Posterior vena cava (tissue), 2 donors: ENCODE results near the gene USP37. TPM values are rescaled to one million over a fixed set of nuclear protein-coding genes. Genes with fewer than 3 reads are reported as not detected.
A peak's percentile ranks its signal among the peaks of the same experiment; 100 is the strongest.

Source experiments
- DNase-seq: peaks from one replicate; pipeline ENCODE4 v3.0.0-alpha.2; 2020; ENCODE audit warnings: low spot score
- intact Hi-C, 2 donors: fragments of 100-400 bp; cut with DNase I; formaldehyde crosslinking; loops; one replicate each; pipeline versions ENCODE4 v1.14.1 to v1.14.2; 2022 to 2023
- total RNA-seq, 2 donors: library from RNA; stranded (reverse); fragmentation: NEBNext Ultra II Directional; extraction: Animal tissue kit (Norgen Biotek cat#: 25700); gene quantifications; one replicate each; pipeline ENCODE4 v1.2.1, GENCODE V29; 2021
- donor health status: DM: yes; HTN: yes; CAD: no.
- donor health status: DM: yes; HTN: yes; CAD: no.

The USP37 gene
- total RNA-seq, 2 donors from 2014 or later = 11.7 to 13.9 TPM

DNA sequence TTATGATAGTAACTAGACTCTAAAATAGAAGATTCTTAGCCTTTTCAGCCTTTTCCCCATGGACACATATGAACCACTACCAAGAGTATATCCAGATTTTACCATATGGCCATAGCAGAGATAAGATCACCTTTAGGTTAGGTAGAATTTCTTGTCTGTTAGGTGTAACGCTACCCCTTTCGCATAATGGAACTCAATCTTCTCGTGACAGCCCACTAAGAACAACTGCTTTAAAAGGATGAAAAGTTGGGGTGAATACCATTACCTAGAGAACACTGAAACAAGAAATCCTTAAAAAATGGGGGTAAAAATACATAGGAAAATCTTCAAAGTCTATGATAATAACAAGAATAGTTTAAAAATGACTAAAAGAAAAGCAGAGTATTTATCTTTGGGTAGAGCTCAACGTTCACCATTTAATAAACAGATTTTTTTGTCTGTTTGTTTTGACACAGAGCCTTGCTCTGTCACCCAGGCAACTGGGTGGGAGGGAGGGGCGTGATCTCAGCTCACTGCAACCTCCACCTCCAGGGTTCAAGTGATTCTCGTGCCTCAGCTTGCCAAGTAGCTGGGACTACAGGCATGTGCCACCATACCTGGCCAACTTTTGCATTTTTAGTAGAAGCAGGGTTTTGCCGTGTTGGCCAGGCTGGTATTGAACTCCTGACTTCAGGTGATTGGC, 82.0 kb downstream of the USP37 start:
- intact Hi-C loops = no loop called here
- DNase-seq = no peak

DNA sequence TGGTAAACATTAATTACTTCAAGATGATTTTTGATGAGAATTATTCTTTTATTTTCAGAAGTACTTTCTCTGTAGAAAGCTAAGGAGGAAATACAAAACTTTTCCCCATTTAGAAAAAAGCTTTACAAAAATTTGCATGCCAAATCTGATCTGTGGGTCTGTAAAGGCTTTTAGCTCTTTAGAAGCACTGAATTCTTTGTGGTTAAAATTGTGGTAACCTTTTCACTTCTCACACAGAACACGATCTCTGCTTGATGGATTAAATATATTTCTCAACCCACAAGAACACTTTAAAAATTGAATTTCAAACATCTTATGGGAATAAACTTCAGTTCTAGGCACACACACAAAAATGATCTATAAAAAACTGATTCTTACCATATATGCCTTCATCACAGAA, 85.5 kb downstream of the USP37 start:
- intact Hi-C loops = no loop called here
- DNase-seq = no peak

DNA sequence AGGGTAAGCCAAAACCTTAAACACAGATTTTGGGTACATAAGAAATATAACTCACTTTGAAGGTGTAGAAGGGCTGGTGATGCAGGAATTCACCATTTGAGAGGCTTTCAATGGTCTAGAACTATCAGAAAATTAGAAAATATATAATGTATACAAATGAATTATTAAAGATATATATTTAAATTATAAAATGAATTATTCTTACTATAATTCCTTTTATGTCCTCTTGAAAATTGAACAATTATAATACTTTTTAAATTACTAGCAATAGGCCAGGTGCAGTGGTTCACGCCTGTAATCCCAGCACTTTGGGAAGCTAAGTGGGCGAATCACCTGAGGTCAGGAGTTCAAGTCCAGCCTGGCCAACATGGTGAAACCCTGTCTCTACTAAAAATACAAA, 88.6 kb downstream of the USP37 start:
- no peak for DNase-seq
- intact Hi-C loops = no loop called here

DNA sequence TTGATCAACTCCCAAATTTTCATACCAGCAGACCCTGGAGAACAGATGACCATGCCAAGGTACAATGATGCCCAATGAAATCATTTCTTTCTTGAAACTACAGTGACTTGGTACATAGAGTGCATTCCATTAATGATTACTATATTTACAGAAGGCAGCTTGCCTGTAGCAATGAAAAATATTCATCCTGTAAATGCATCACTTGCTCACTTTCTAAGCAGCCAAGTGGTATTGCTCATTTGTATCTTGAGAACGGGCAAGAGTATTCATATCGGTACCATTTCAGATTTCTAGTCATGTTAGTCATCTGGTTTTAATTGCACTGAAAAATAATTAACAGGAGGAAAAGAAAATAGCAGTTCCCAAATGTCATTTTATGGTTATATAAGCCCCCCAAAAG, 89.6 kb downstream of the USP37 start:
- DNase-seq = no peak
- intact Hi-C loops = no loop called here

DNA sequence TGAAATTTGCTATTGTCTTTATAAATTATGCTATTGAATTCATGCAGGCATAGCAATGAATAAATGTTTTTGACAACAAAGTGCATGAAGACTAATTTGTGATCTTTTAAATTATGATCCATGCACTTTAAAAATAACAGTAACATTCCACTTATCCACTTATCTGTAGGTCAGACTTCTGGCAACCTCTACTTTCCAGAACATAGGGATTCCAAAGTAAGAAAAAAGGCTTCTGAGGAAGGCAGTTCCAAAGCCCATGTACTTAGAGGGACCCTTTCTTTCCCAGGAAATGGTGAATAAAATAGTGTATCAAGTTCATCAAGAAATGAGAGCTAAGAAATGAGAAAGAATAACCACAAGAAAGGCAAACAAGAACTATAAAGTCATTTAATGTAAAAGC, 90.9 kb downstream of the USP37 start:
- intact Hi-C loops = no loop called here
- no peak for DNase-seq

DNA sequence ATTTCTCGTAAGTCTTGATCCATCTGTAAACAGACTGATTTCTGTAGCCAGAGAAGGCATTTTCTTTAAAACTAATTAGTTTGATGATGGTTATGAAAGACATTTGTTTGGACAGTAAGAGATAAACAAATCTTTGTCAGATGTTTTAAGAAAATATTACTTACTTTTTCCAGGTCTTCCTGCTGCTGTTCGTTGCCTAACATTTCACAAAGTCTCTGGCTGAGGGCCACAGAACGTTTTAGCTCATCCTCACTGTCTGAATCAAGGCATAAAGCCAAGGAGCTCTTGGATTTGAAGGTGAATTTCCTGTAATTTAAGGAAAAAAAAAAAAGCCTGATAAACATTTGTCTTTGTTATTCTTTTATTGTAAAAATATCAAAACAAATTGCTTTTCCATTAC, 91.5 kb downstream of the USP37 start:
- intact Hi-C loops = no loop called here
- no peak for DNase-seq

DNA sequence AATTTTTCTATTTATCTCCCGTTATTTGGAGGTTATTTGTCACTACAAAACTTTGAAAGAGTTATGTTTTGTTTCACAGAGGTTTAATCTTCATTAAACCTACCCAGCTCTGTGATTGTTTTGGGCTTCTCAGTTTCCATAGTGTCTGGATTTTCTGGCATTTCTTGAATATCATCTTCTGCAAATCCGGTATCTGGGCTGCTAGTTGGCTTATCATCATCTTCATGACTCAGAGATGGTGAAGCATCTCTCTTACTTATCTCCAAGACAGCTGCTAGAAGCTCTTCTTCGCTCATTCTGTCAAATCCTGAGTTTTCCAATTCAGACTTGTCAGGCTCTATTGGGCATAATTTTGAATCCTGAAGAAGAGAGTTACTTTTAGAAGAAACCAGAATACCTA, 93.6 kb downstream of the USP37 start:
- intact Hi-C loops = no loop called here
- no peak for DNase-seq

DNA sequence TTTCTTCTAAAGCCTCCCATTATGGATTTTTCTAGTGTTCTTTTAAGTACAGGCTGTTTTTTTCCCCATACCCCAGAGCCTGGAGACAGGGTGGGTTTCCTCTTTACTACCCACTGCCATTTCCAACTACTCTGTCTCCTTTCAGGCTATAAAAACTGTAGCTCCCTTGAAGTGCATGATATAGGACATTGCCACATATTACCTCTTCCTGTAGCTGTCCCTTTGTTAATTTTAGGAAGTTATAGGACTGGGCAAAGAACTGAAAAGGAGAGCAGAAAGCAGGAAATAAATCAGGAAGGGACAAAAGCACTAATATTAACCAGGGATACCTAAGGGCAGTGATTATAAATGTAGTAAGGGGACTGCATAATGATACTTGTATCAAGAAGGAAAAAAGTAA, 95.2 kb downstream of the USP37 start:
- intact Hi-C loops = no loop called here
- no peak for DNase-seq

DNA sequence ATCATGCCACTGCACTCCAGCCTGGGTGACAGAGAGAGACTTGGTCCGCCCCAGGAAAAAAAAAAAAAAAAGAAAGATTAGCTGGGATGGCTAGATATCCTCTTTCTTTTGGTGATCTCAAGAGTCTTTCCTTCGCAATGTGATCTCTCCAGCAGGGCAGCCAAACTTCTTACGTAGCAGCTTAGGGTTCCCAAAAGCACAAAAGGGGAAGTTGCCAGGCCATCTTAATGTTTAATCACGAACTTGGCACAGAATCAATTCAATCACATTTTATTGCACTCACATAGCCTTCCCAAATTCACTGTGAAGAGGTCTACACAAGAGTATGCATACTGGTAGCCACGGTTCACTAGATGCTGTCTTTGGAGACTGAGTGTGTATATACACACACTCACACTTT, 96.2 kb downstream of the USP37 start:
- intact Hi-C loops = no loop called here

DNA sequence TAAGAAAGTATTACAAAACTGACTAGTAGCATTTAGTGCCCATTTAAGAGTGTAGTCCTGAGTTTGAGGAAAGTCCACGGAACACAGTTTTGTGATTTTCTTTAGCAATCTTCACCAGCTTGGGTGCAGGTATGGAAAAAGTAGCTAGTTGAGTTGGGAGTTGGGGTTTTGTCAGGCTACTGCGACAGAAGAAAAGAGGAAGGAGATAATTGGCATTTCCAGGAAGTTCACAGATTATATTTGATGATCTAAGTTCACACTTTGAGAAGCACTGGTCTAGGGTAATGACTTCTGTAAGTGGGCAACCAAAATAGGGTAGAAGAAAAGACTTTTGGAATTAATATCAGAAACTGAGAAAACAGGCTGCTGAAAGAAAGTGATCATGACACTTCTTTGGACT, 97.1 kb downstream of the USP37 start:
- no peak for DNase-seq
- intact Hi-C loops = no loop called here

More for the DNA sequence above, 96.2 kb downstream of the USP37 start:
- no peak for DNase-seq

DNA sequence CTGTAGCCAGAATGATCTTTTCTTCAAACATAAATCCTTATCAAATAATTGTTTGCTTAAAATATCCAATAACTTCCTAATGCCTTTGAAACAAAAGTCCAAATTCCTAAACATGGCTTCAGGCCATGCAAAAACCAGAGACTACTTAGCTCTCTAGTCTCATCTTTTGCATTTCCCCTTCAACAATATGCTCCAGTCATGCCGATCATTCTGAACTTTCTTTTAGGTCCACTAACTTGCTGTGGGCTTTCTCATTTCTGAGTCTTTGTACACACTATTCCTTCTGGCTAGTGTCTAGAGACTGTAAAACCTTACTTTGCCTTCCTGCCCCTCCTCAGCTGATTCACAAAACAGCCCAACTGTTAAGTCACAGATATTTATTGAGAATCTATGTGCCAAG, 97.7 kb downstream of the USP37 start:
- intact Hi-C loops = no loop called here
- DNase-seq = no peak

DNA sequence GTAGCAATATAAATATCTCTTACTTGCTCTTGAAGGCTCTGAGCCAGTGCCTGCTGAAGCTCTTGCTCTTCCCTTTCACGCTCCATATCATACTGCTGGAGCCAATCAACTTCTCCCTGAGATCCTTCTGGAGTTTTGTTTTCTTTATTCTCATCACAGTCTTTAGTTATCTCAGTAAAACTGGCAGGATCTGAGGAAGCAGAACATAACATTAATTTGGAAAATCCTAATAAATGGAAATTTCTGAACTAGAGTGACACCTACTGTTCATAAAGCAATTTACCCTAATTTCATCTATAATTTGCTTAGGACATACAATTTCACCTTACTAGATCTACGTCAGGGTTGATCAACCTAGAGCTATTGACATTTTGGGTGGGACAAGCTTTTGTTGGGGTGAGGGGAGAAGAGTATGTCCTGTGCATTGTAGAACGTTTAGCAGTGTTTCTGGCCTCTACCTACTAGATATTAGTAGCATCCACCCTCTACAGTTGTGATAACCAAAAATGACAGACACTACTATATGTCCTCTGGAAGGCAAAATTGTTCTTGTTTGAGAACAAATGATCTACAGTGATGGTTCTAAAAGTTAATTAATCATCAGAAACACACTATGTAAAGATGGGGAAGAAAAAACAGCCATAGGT, 102.0 kb downstream of the USP37 start:
- DNase-seq = no peak
- intact Hi-C loops = loop anchor here in 1 of 2 donors (10.0 kb wide), 1 partner anchor 61 kb away; no protein-coding TSS in a partner anchor

DNA sequence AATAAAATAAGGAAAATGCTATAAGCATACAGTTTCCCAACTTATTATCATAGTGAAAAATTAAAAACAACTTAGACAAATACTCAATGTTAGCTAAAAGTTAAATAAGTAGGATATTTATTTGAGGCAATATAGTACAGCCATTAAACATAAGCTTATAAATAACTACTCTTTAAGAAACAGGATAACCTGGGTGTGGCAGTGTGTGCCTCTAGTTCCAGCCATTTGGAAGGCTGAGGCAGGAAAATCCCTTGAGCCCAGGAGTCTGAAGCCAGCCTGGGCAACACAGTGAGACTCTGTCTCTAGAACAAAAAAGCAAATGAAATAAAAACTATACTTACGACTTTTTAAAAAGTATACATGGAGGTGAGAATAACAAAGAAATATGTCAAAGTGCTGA, 109.6 kb downstream of the USP37 start:
- intact Hi-C loops = no loop called here
- DNase-seq = no peak

DNA sequence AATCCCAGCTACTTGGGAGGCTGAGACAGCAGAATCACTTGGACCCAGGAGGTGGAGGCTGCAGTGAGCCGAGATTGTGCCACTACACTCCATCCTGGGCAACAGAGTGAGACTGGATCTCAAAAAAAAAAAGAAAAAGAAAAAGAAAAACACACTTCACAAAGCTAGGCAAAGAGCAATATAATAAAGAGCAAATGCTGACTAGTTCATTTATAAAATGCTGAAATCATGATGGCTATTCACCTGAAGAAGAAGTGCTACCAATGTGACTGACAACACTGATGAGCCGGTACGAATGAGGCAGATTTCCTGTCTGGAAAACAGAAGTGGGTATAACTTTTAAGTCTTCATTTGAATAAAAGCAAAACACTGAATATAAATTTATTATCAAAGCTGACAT, 111.3 kb downstream of the USP37 start:
- DNase-seq = no peak
- intact Hi-C loops = no loop called here

DNA sequence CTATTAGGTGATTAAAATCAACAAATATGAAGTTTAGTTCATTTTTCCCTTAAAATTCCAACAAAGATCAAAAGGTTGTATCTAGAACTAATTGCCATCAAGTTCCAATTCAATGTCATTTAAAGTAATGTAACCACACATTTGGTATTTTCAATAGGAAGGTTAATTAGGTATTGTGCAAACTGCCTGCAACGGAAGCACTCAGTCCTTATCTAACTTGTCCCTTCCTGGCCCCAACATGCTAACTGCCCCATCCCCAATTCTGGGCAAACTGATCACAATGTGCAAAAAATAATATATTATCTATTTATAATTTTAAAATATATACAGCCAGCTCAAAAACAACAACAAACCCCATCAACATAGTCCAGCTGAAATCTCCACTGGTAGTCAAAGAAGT, 116.1 kb downstream of the USP37 start:
- intact Hi-C loops = no loop called here
- DNase-seq = no peak

DNA sequence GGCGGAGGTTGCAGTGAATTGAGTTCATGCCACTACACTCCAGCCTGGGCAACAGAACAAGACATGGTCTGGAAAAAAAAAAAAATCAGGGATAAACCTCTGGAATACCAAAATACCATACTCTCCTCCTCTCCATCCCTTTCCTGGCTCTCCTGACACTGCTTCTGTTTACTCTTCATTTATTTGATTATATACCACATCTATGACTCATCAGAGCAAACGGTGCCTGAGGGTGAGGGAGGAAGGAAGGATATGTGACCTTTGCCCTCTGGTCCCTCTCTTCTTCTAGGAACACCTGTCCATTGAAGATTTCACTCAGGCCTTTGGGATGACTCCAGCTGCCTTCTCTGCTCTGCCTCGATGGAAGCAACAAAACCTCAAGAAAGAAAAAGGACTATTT, 119.2 kb downstream of the USP37 start:
- intact Hi-C loops = no loop called here

DNA sequence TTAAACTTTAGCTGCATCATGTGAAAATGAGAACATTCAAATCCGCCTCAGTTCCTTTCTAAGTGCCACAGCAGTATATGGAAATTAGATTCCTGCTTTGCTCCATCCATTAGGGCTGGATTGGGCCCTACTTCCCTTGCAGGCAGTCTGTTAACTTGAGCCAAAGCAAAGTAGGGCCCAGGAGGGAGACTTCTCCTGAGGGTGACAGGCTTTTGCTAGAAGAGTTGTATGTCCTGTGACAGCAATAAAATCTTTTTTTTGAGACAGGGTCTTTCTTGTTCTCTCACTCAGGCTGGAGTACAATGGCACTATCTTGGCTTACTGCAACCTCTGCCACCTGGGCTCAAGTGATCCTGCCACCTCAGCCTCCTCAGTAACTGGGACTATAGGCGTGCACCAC, 121.1 kb downstream of the USP37 start:
- DNase-seq = no peak
- intact Hi-C loops = no loop called here

More for the DNA sequence above, 119.2 kb downstream of the USP37 start:
- DNase-seq = no peak

DNA sequence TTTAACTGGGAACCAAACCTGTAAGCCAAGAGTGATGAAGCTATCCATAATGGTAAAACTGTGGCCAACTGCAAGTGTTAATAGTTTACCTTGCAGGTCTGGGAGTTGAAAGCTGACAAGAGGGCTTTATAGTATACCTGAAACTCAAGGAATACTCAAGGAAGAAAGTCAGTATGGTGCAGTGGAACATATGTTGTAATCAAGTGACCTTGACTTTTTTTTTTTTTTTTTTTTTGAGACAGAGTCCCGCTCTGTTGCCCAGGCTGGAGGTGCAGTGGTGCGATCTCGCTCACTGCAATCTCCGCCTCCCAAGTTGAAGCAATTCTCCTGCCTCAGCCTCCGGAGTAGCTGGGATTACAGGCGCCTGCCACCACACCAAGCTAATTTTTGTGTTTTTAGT, 121.6 kb downstream of the USP37 start:
- intact Hi-C loops = no loop called here
- DNase-seq = no peak

DNA sequence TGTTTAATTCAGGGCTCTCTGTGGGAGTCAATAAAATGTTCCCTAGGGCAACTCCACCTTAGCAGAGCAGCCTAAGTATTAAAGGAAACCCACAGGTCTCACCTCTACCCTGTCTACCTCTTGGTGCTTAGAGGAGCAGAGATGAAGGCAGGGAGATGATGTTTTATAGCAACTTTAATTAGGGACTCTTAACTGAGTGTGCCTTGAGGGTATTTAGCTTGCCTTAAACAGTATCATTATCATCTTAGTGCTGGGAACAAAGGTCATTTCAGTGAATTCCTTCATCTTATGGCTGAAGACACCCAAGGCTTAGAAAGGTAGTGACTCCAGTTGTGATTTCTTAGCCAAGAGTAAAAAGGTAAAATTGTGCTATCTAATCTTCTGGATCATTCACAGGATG, 122.5 kb downstream of the USP37 start:
- intact Hi-C loops = no loop called here
- DNase-seq = no peak

DNA sequence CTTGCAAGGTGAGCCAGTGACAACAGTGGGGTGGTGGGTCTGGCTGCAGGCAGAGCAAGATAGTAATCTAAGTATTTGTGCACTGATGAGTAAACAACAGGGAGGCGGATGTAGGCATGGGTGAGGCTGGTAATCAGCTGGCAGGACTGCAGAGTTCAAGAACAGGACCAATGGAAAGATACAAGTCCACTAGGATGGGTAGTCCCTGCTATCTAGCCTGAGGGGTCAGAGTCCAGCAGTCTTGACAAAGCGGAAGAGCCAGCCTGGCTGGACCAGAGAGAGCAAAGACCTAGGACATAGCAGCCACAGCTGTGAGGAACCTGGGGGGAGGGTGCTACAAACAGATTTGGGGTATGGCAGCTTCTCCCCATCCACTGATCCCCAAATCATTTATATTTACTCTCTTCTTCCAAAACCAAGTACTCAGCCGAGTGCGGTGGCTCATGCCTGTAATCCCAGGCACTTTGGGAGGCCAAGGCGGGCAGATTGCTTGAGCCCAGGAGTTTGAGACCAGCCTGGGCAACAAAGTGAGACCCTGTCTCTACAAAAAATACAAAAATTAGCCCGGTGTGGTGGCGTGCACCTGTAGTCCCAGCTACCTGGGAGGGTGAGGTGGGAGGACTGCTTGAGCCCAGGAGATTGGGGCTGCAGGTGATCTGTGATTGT, 123.3 kb downstream of the USP37 start:
- peak; percentile 28 for DNase-seq
- intact Hi-C loops = no loop called here

DNA sequence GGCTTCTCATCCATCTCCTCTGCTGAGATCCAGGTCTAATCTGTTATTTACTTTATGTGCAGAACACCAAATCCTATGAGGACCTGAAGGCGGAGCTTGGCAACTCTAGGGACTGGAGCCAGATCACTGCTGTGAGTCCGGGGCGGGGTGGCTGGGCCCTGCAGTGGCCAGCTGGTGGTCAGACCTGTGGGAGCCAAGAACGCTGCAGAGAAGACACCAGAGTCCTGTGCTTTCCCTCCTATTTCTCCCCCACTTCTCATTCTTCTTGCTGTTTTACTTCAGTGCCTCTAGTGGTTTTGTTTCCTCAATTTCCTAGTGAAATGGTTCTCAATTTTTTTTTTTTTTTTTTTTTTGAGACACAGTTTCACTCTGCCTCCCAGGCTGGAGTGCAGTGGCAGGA, 129.6 kb downstream of the USP37 start:
- intact Hi-C loops = no loop called here
- DNase-seq = peak; percentile 72
